Ishikawa (cell line): ENCODE measurements around the gene GRID1.

Experiments used
- CEBPB ChIP-seq: IDR thresholded peaks from 2 replicates; pipeline ENCODE4 v1.6.1; 2012
- CREB1 ChIP-seq: IDR thresholded peaks from 2 replicates; pipeline ENCODE4 v1.6.1; 2012; ENCODE audit warnings: low read depth
- EGR1 ChIP-seq: IDR thresholded peaks from 2 replicates; pipeline ENCODE4 v1.6.1; 2012
- EP300 ChIP-seq: IDR thresholded peaks from 2 replicates; pipeline ENCODE4 v1.6.1; 2012; ENCODE audit warnings: borderline replicate concordance
- FOXM1 ChIP-seq: IDR thresholded peaks from 2 replicates; pipeline ENCODE4 v1.6.1; 2012; ENCODE audit warnings: low read depth, borderline replicate concordance
- NFIC ChIP-seq: IDR thresholded peaks from 2 replicates; pipeline ENCODE4 v1.6.1; 2012
- RAD21 ChIP-seq: IDR thresholded peaks from 2 replicates; pipeline ENCODE4 v1.6.1; 2012; ENCODE audit warnings: low read depth
- TAF1 ChIP-seq: IDR thresholded peaks from 2 replicates; pipeline ENCODE4 v1.6.1; 2012; ENCODE audit warnings: low read depth, mild to moderate bottlenecking
- TCF12 ChIP-seq: IDR thresholded peaks from 2 replicates; pipeline ENCODE4 v1.6.1; 2012; ENCODE audit warnings: low read depth
- TEAD4 ChIP-seq: IDR thresholded peaks from 2 replicates; pipeline ENCODE4 v1.6.1; 2012
- YY1 ChIP-seq: IDR thresholded peaks from 2 replicates; pipeline ENCODE4 v1.6.1; 2012; ENCODE audit warnings: low read depth
- ZBTB7A ChIP-seq: IDR thresholded peaks from 2 replicates; pipeline ENCODE4 v1.6.1; 2012; ENCODE audit warnings: low read depth
- TF ChIP-seq, protein P1 (sequence below): IDR thresholded peaks from 2 replicates; pipeline ENCODE4 v1.6.1; 2012
- TF ChIP-seq, protein P2 (sequence below): IDR thresholded peaks from 2 replicates; pipeline ENCODE4 v1.6.1; 2012; ENCODE audit warnings: low read depth, mild to moderate bottlenecking

DNA sequence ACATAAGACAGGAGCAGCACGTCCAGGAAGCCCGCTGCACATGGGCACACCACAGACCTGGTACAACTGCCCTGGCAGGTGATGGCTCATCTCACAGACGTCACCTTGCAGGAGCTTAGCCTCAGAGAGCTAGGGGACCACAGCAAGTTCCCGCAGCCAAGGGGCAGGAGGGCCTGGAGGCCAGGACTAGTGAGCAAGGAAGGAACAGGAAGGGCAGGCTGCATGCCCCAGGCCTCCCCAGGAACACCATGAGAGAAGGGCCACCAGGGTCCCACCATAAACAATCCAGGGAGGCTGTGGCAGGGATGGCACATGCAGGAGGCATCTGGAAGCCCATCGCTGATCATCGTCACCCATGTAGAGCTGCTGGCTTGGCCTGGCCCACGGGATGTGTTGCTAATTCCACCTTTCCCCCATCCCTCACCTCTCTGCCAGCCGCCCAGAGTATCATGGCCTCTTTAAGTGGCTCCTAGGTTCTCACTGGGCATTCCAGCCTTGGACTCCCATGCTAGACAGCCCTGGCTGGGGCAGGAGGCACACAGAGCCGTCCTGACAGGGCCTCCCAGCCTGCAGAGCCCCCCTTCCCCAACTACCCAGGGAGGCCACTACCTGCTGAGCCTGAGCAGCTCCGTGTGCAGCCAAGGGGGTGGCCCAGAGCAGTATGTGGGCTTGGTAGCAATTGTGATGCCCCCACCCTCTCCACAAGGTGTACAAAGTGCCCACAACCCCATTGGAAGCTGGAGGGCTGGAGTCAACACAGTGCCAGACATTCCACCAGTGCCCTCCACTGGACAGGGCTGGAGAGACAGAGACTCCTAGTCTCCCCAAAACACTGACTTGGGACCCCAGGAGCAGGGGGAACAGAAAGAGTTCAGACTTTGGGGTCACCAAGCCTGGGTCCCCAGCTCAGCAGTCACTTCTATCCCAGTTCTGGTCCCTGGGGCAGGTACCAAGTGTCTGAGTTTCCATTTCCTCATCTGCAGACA lies 35.5 kb downstream of the GRID1 start:
- TF ChIP-seq FOXM1 (no peak), CREB1 (no peak), EP300 (no peak), EGR1 (no peak), TAF1 (no peak), YY1 (no peak), RAD21 (no peak), TCF12 (no peak), NFIC (no peak), ZBTB7A (no peak), CEBPB (no peak), TEAD4 (no peak)
- TF ChIP-seq, protein P1, sequence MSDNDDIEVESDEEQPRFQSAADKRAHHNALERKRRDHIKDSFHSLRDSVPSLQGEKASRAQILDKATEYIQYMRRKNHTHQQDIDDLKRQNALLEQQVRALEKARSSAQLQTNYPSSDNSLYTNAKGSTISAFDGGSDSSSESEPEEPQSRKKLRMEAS, result no peak
- TF ChIP-seq, protein P2, sequence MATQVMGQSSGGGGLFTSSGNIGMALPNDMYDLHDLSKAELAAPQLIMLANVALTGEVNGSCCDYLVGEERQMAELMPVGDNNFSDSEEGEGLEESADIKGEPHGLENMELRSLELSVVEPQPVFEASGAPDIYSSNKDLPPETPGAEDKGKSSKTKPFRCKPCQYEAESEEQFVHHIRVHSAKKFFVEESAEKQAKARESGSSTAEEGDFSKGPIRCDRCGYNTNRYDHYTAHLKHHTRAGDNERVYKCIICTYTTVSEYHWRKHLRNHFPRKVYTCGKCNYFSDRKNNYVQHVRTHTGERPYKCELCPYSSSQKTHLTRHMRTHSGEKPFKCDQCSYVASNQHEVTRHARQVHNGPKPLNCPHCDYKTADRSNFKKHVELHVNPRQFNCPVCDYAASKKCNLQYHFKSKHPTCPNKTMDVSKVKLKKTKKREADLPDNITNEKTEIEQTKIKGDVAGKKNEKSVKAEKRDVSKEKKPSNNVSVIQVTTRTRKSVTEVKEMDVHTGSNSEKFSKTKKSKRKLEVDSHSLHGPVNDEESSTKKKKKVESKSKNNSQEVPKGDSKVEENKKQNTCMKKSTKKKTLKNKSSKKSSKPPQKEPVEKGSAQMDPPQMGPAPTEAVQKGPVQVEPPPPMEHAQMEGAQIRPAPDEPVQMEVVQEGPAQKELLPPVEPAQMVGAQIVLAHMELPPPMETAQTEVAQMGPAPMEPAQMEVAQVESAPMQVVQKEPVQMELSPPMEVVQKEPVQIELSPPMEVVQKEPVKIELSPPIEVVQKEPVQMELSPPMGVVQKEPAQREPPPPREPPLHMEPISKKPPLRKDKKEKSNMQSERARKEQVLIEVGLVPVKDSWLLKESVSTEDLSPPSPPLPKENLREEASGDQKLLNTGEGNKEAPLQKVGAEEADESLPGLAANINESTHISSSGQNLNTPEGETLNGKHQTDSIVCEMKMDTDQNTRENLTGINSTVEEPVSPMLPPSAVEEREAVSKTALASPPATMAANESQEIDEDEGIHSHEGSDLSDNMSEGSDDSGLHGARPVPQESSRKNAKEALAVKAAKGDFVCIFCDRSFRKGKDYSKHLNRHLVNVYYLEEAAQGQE, result no peak
